Endothelial cell of umbilical vein (primary cell): Measurements from ENCODE around the gene TNKS2. TPM values are rescaled to one million over a fixed set of nuclear protein-coding genes. Genes with fewer than 3 reads are reported as not detected.
A peak's percentile ranks its signal among the peaks of the same experiment; 100 is the strongest.

ENCODE experiments used
- BruUV-seq: library from RNA; stranded (reverse); fragments of 400-500 nt; replicated peaks from 2 replicates; lab custom pipeline; 2021; lab: Mats Ljungman, UMichigan
- CTCF ChIA-PET: fragments of 300-600, 350-600 bp; sonication (Branson Sonifier 250); formaldehyde crosslinking; loops from one replicate; lab custom pipeline; 2021; ENCODE audit warnings: antibody characterized with exemption, inconsistent platforms; lab: Charles Lee
- POLR2A ChIA-PET: fragments of 300-600, 350-600 bp; sonication (Branson Sonifier 250); formaldehyde crosslinking; loops from one replicate; lab custom pipeline; 2021; ENCODE audit warnings: antibody characterized with exemption, inconsistent platforms; lab: Charles Lee
- DNase-seq: peaks from one replicate; pipeline ENCODE4 v3.0.0-alpha.2; 2011; ENCODE audit warnings: low read depth, low spot score
- FAIRE-seq: peaks from 2 replicates; lab custom pipeline; 2011; peaks lifted over from hg19 to GRCh38; lab: Jason Lieb, UNC
- H2AFZ ChIP-seq: 2 replicates; pipeline ENCODE4 v1.6.0; 2012; ENCODE audit warnings: low read depth, low read length, control low read depth, inconsistent platforms
- H3K27ac ChIP-seq: 2 replicates; pipeline ENCODE4 v1.5.1; 2011; ENCODE audit warnings: low read depth, mild to moderate bottlenecking, control low read depth, low read length, moderate library complexity; ENCODE audit not compliant: insufficient read depth
- H3K27me3 ChIP-seq, 2 experiments: 2 replicates each; pipeline versions ENCODE4 v1.6.0 to v1.6.1; 2011; ENCODE audit warnings: low read length in 2 of 2, mixed read lengths in 1 of 2; ENCODE audit not compliant: control insufficient read depth in 2 of 2, insufficient read depth in 2 of 2
- H3K36me3 ChIP-seq, 2 experiments: 2 replicates in 1 of 2; 3 replicates in 1 of 2; pipeline ENCODE4 v1.5.1; 2011; ENCODE audit warnings: low read length in 2 of 2, mild to moderate bottlenecking in 1 of 2, moderate library complexity in 1 of 2; ENCODE audit not compliant: control insufficient read depth in 2 of 2, insufficient read depth in 2 of 2; ENCODE audit errors: extremely low read depth in 1 of 2
- H3K4me1 ChIP-seq: 3 replicates; pipeline ENCODE4 v1.5.1; 2011; ENCODE audit warnings: mild to moderate bottlenecking, low read length; ENCODE audit not compliant: control insufficient read depth, insufficient read depth; ENCODE audit errors: extremely low read depth
- H3K4me2 ChIP-seq: 2 replicates; pipeline ENCODE4 v1.6.1; 2011; ENCODE audit warnings: low read length, control low read depth, mixed read lengths; ENCODE audit not compliant: insufficient read depth
- H3K4me3 ChIP-seq, 3 experiments: fragments of 200-600 bp in 1 of 3; sonication (generic), shearing (Covaris generic) in 1 of 3; replicated peaks in 1 of 3; 2 replicates each; pipeline ENCODE4 v1.5.1; 2011 to 2016; ENCODE audit warnings: control low read depth in 3 of 3, low read length in 3 of 3, mild to moderate bottlenecking in 2 of 3, inconsistent platforms in 1 of 3, low read depth in 1 of 3, moderate library complexity in 1 of 3; ENCODE audit not compliant: insufficient read depth in 1 of 3
- H3K79me2 ChIP-seq: 2 replicates; pipeline ENCODE4 v1.6.0; 2012; ENCODE audit warnings: low read length, inconsistent platforms; ENCODE audit not compliant: control insufficient read depth, insufficient read depth
- H3K9ac ChIP-seq: replicated peaks from 2 replicates; pipeline ENCODE3; 2011; ENCODE audit warnings: low read length, control low read depth; ENCODE audit not compliant: insufficient read depth; ENCODE audit errors: extremely low read depth
- H3K9me1 ChIP-seq: replicated peaks from 3 replicates; pipeline ENCODE4 v1.6.0; 2011; ENCODE audit warnings: mild to moderate bottlenecking, low read length; ENCODE audit not compliant: control insufficient read depth, insufficient read depth; ENCODE audit errors: extremely low read depth
- H3K9me3 ChIP-seq: replicated peaks from 2 replicates; pipeline ENCODE4 v1.5.1; 2012; ENCODE audit warnings: low read length, inconsistent platforms; ENCODE audit not compliant: control insufficient read depth, insufficient read depth
- H4K20me1 ChIP-seq: replicated peaks from 2 replicates; pipeline ENCODE3; 2011; ENCODE audit warnings: mild to moderate bottlenecking, low read length; ENCODE audit not compliant: control insufficient read depth, insufficient read depth; ENCODE audit errors: extremely low read depth
- GATA2 ChIP-seq: IDR thresholded peaks from 2 replicates; pipeline ENCODE4 v1.7.0; 2011; ENCODE audit warnings: low read depth, mild to moderate bottlenecking, moderate library complexity, mixed read lengths, low read length; ENCODE audit not compliant: insufficient read length, insufficient read depth
- JUN ChIP-seq: IDR thresholded peaks from 2 replicates; pipeline ENCODE4 v1.6.1; 2011; ENCODE audit warnings: borderline replicate concordance, low read depth; ENCODE audit not compliant: insufficient read length, insufficient read depth
- POLR2AphosphoS5 ChIP-seq: IDR thresholded peaks from 2 replicates; pipeline ENCODE4 v1.6.1; 2012; ENCODE audit warnings: low read depth, mild to moderate bottlenecking, control low read depth, low read length, moderate library complexity; ENCODE audit not compliant: insufficient read depth
- dilution Hi-C: fragments of 300-500 bp; cut with MboI; formaldehyde crosslinking; loops from one replicate; pipeline ENCODE4 v1.15.0; 2019; ENCODE audit warnings: low sequenced_read_pairs; ENCODE audit not compliant: extremely low pct_ligation_motif_present
- intact Hi-C: fragments of 100-400 bp; cut with micrococcal nuclease; formaldehyde crosslinking; loops from one replicate; pipeline ENCODE4 v1.10.0; 2022
- polyA plus RNA-seq, 4 experiments: library from polyadenylated mRNA; depleted of rRNA in 3 of 4; stranded (reverse) in 3 of 4; unstranded in 1 of 4; fragments of >200 nt; gene quantifications; 2 replicates each; pipeline versions ENCODE4 v1.2.1 to v1.2.3, GENCODE V29; 2011 to 2012; ENCODE audit warnings: missing spikeins in 1 of 4
- total RNA-seq: library from RNA; stranded (reverse); gene quantifications from 2 replicates; pipeline ENCODE4 v1.2.3, GENCODE V29; 2021
- TF ChIP-seq, protein P1 (sequence below): IDR thresholded peaks from 2 replicates; pipeline ENCODE4 v1.6.1; 2011; ENCODE audit not compliant: insufficient read depth, insufficient read length

TNKS2 gene
- total and polyA plus RNA-seq, 2 donors (not counting 3 experiments of a cell fraction or from before 2014, with no cell fraction given): 13.6 to 34.0 TPM

GRCh38 chr10:91759581-91759986 is 38.6 kb upstream of the TNKS2 start:
- Histone ChIP-seq H3K27ac (no peak overlapping the region), H3K36me3 (no peaks in the 10 kb centered on the region), H3K4me2 (no peak overlapping the region), H3K4me3 (no peak overlapping the region), H3K9me3 (no peaks in the 10 kb centered on the region), H2AFZ (no peak overlapping the region), H3K9me1 (no peaks in the 10 kb centered on the region), H3K79me2 (no peaks in the 10 kb centered on the region), H3K9ac (no peak overlapping the region), H4K20me1 (no peaks in the 10 kb centered on the region), H3K27me3 (peaks cover 8 to 37% of the 10 kb centered on the region in 2 experiments), H3K4me1 (no peaks in the 10 kb centered on the region)
- ChIA-PET POLR2A (no interaction called here), CTCF (interaction anchor here (1.0 to 1.7 kb wide), 3 partner anchors 14 to 461 kb away, joined by 5 to 12 read pairs (median 6); no protein-coding TSS in a partner anchor)
- TF ChIP-seq JUN: peak; percentile 20
- TF ChIP-seq GATA2: no peak
- TF ChIP-seq, protein P1, sequence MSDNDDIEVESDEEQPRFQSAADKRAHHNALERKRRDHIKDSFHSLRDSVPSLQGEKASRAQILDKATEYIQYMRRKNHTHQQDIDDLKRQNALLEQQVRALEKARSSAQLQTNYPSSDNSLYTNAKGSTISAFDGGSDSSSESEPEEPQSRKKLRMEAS: no peak
- BruUV-seq: no TSS peak
- DNase-seq (peak; percentile 8), FAIRE-seq (no peak)
- dilution Hi-C loops: no loop called here
- intact Hi-C loops: no loop called here

DNA sequence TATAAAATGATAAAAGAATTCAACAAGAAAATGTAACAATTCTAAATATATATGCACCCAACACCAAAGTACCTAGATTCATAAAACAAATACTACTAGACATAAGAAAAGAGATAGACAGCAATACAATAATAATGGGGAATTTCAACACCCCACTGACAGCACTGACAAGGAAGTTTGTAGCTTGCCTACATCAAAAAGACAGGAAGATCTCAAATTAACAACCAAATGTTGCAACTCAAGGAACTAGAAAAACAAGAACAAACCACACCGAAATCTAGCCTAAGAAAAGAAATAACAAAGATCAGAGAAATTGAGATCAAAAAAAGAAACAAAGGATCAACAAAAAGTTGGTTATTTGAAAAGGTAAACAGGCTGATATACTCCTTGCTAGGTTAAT is 36.5 kb upstream of the TNKS2 start:
- no peak overlapping the region for H2AFZ ChIP-seq
- DNase-seq (no peak), FAIRE-seq (no peak)
- H3K27me3 ChIP-seq: peaks cover 11 to 30% of the 10 kb centered on the region in 2 experiments
- no peaks in the 10 kb centered on the region for H3K36me3 ChIP-seq
- no peaks in the 10 kb centered on the region for H4K20me1 ChIP-seq
- H3K79me2 ChIP-seq: no peaks in the 10 kb centered on the region
- no peak overlapping the region for H3K4me2 ChIP-seq
- no peaks in the 10 kb centered on the region for H3K4me1 ChIP-seq
- H3K9me3 ChIP-seq: no peaks in the 10 kb centered on the region
- H3K27ac ChIP-seq: no peak overlapping the region
- no peak overlapping the region for H3K9ac ChIP-seq
- dilution Hi-C loops (no loop called here), intact Hi-C loops (no loop called here)
- CTCF ChIA-PET: interaction anchor here (1.4 kb wide), 1 partner anchor 151 kb away, joined by 7 read pairs; no protein-coding TSS in a partner anchor
- no peak overlapping the region for H3K4me3 ChIP-seq
- POLR2A ChIA-PET: no interaction called here
- no TSS peak for BruUV-seq
- no peak for TF ChIP-seq POLR2AphosphoS5
- TF ChIP-seq JUN: no peak
- H3K9me1 ChIP-seq: no peaks in the 10 kb centered on the region
